Suprapubic skin (tissue), 4 donors: ENCODE data around the gene FLYWCH2. TPM values are rescaled to one million over a fixed set of nuclear protein-coding genes. Genes with fewer than 3 reads are reported as not detected.

Experiments used
- DNase-seq, 2 donors: peaks; one replicate each; pipeline ENCODE4 v3.0.0-alpha.2; 2019; ENCODE audit warnings: low spot score in 2 of 2
- H3K27ac ChIP-seq: fragments of 200-600 bp; sonication (generic); one replicate; pipeline ENCODE4 v1.5.1; 2019
- H3K27me3 ChIP-seq: fragments of 200-600 bp; sonication (generic); one replicate; pipeline ENCODE4 v1.5.1; 2019
- H3K36me3 ChIP-seq: fragments of 200-600 bp; sonication (generic); one replicate; pipeline ENCODE4 v1.5.1; 2019
- H3K4me1 ChIP-seq: fragments of 200-600 bp; sonication (generic); one replicate; pipeline ENCODE4 v1.5.1; 2019
- H3K4me3 ChIP-seq: fragments of 200-600 bp; sonication (generic); one replicate; pipeline ENCODE4 v1.5.1; 2019; ENCODE audit warnings: mild to moderate bottlenecking
- H3K9me3 ChIP-seq: fragments of 200-600 bp; sonication (generic); one replicate; pipeline ENCODE4 v1.5.1; 2019
- EP300 ChIP-seq: sonication (generic); formaldehyde crosslinking; IDR thresholded peaks from one replicate; pipeline ENCODE4 v1.6.1; 2017; ENCODE audit warnings: antibody characterized with exemption
- POLR2A ChIP-seq, 2 donors: fragments of 450-650 bp; IDR thresholded peaks; one replicate each; pipeline ENCODE4 v1.6.1; 2017; ENCODE audit warnings: antibody characterized with exemption in 2 of 2, mild to moderate bottlenecking in 2 of 2, moderate library complexity in 2 of 2
- POLR2AphosphoS5 ChIP-seq, 3 donors: sonication (generic); formaldehyde crosslinking; IDR thresholded peaks; one replicate each; pipeline ENCODE4 v1.6.1; 2017; ENCODE audit warnings: antibody characterized with exemption in 3 of 3
- WGBS: methylation state at CpG from one replicate; pipeline ENCODE4 v1.1.5; 2018; 5-methylcytosine and 5-hydroxymethylcytosine counted together
- total RNA-seq, 4 donors: library from RNA; depleted of rRNA; stranded (reverse); fragments of >200 nt; gene quantifications; one replicate each; pipeline ENCODE4 v1.1.0, GENCODE V29; 2016
- TF ChIP-seq, protein P1 (sequence below), 2 donors: fragments of 200-600 bp in 1 of 2; fragments of 450-650 bp in 1 of 2; sonication (generic) in 1 of 2; IDR thresholded peaks; one replicate each; pipeline ENCODE4 v1.5.1; 2016 to 2019; ENCODE audit warnings: antibody characterized with exemption in 2 of 2, mild to moderate bottlenecking in 1 of 2, moderate library complexity in 1 of 2

FLYWCH2 gene
- total RNA-seq, 4 donors from 2014 or later = 31.5 to 42.1 (median 34.7) TPM

DNA sequence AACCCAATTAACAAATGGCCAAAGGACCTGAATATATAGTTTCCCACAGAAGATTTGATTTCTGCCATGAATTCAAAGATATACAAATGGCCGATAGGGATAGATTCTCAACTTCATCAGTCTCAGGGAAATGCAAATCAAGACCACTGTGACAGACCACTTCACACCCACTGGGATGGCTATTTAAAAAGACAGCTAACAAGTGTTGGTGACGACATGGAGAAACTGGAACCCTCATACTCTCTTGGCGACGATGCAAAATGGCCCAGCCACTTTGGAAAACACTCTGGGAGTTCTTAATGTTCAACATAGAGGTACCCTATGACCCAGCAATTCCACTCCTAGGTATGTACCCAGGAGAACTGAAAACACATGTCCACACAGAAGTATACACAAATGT, 63.6 kb downstream of the FLYWCH2 start:
- TF ChIP-seq POLR2A (IDR thresholded peaks at IDR 0.05) (no peak), POLR2AphosphoS5 (IDR thresholded peaks at IDR 0.05) (no peak), EP300 (no peak)
- TF ChIP-seq, protein P1, sequence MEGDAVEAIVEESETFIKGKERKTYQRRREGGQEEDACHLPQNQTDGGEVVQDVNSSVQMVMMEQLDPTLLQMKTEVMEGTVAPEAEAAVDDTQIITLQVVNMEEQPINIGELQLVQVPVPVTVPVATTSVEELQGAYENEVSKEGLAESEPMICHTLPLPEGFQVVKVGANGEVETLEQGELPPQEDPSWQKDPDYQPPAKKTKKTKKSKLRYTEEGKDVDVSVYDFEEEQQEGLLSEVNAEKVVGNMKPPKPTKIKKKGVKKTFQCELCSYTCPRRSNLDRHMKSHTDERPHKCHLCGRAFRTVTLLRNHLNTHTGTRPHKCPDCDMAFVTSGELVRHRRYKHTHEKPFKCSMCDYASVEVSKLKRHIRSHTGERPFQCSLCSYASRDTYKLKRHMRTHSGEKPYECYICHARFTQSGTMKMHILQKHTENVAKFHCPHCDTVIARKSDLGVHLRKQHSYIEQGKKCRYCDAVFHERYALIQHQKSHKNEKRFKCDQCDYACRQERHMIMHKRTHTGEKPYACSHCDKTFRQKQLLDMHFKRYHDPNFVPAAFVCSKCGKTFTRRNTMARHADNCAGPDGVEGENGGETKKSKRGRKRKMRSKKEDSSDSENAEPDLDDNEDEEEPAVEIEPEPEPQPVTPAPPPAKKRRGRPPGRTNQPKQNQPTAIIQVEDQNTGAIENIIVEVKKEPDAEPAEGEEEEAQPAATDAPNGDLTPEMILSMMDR (IDR thresholded peaks at IDR 0.05) = no peak
- peaks cover 49% of the 10 kb centered on the region for H3K36me3 ChIP-seq
- H3K9me3 ChIP-seq = no peaks in the 10 kb centered on the region
- H3K4me1 ChIP-seq = no peaks in the 10 kb centered on the region
- no peak overlapping the region for H3K27ac ChIP-seq
- no peak overlapping the region for H3K4me3 ChIP-seq
- H3K27me3 ChIP-seq = no peaks in the 10 kb centered on the region
- no peak for DNase-seq
- 93% methylated on average over 4 of the region's 4 CpGs for WGBS

Other genes with a start within 250 kb of the FLYWCH2 start
- 10 to 100 TPM; 46.3 to 84.4 (median 53.0) TPM for gene KCTD5, start 200.7 kb upstream of the FLYWCH2 start, total RNA-seq
- gene PRSS27, start 163.0 kb upstream of the FLYWCH2 start, total RNA-seq = 1 to 10 TPM; 1.6 to 9.5 (median 5.6) TPM
- 1,000 to 10,000 TPM in 1 of 4 donors, 100 to 1,000 TPM in 3; 484 to 1,595 (median 654) TPM for gene SRRM2, start 130.6 kb upstream of the FLYWCH2 start, total RNA-seq
- 100 to 1,000 TPM; 174 to 249 (median 213) TPM for gene ELOB, start 105.9 kb upstream of the FLYWCH2 start, total RNA-seq
- not detected for gene PRSS33, start 95.7 kb upstream of the FLYWCH2 start, total RNA-seq
- gene PRSS41, start 84.7 kb upstream of the FLYWCH2 start, total RNA-seq = not detected
- gene PRSS21, start 66.0 kb upstream of the FLYWCH2 start, total RNA-seq = 1 to 10 TPM in 2 of 4 donors, under 1 TPM in 1, not detected in 1; 0.87 to 7.6 (median 1.3) TPM
- 10 to 100 TPM; 17.7 to 80.5 (median 23.4) TPM for gene ZG16B, start 52.9 kb upstream of the FLYWCH2 start, total RNA-seq
- gene PRSS22, start 25.0 kb upstream of the FLYWCH2 start, total RNA-seq = 1 to 10 TPM; 1.7 to 8.7 (median 6.7) TPM
- 10 to 100 TPM; 32.7 to 81.8 (median 52.1) TPM for gene FLYWCH1, start 28.7 kb downstream of the FLYWCH2 start, total RNA-seq
- gene KREMEN2, start 81.1 kb downstream of the FLYWCH2 start, total RNA-seq = 1 to 10 TPM; 1.0 to 4.2 (median 3.9) TPM
- gene PAQR4, start 86.1 kb downstream of the FLYWCH2 start, total RNA-seq = 10 to 100 TPM in 3 of 4 donors, 1 to 10 TPM in 1; 4.7 to 19.2 (median 14.1) TPM
- 1 to 10 TPM; 1.9 to 6.4 (median 4.7) TPM for gene PKMYT1, start 97.2 kb downstream of the FLYWCH2 start, total RNA-seq
- not detected for gene CLDN9, start 129.7 kb downstream of the FLYWCH2 start, total RNA-seq
- gene CLDN6, start 135.0 kb downstream of the FLYWCH2 start, total RNA-seq = not detected
- 10 to 100 TPM in 3 of 4 donors, 1 to 10 TPM in 1; 2.3 to 59.6 (median 30.5) TPM for gene TNFRSF12A, start 137.2 kb downstream of the FLYWCH2 start, total RNA-seq
- gene HCFC1R1, start 140.7 kb downstream of the FLYWCH2 start, total RNA-seq = 10 to 100 TPM; 32.6 to 65.4 (median 51.5) TPM
- 10 to 100 TPM; 15.8 to 27.0 (median 24.9) TPM for gene THOC6, start 140.8 kb downstream of the FLYWCH2 start, total RNA-seq
- gene BICDL2, start 153.7 kb downstream of the FLYWCH2 start, total RNA-seq = 10 to 100 TPM; 58.4 to 77.6 (median 69.3) TPM
- gene MMP25, start 163.3 kb downstream of the FLYWCH2 start, total RNA-seq = under 1 TPM in 3 of 4 donors, not detected in 1; 0.51 to 0.87 (median 0.83) TPM
- gene IL32, start 182.4 kb downstream of the FLYWCH2 start, total RNA-seq = 10 to 100 TPM in 1 of 4 donors, 1 to 10 TPM in 3; 2.6 to 11.9 (median 6.1) TPM
- not detected for gene ZSCAN10, start 216.1 kb downstream of the FLYWCH2 start, total RNA-seq
- gene ZNF205, start 229.4 kb downstream of the FLYWCH2 start, total RNA-seq = 10 to 100 TPM; 18.3 to 22.5 (median 20.9) TPM